Astrocyte of the hippocampus (primary cell): Measurements from ENCODE around the gene KCNIP3.

Source experiments
- DNase-seq: peaks from one replicate; pipeline ENCODE4 v3.0.0; 2011; ENCODE audit warnings: low read depth, low spot score

The KCNIP3 gene

DNA sequence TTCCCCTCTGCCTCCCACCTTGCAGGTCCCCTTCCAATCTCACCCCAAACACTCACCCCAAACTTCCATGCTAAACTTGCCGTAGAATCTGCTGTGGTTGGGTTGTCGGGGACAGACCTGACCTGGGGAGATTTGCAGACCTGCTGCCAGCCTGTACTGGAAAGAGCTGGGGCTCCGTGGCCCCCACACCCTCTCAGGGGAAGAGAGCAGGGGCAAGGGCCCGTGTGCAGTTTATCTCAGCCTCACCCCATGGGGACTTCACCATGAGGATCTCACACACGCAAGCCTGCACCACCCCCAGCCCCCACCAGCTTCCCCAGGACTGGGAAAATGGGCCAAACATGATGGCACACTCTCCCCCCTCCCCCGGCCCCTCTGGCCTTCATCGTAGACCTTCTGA, 30.7 kb downstream of the KCNIP3 start:
- no peak for DNase-seq

DNA sequence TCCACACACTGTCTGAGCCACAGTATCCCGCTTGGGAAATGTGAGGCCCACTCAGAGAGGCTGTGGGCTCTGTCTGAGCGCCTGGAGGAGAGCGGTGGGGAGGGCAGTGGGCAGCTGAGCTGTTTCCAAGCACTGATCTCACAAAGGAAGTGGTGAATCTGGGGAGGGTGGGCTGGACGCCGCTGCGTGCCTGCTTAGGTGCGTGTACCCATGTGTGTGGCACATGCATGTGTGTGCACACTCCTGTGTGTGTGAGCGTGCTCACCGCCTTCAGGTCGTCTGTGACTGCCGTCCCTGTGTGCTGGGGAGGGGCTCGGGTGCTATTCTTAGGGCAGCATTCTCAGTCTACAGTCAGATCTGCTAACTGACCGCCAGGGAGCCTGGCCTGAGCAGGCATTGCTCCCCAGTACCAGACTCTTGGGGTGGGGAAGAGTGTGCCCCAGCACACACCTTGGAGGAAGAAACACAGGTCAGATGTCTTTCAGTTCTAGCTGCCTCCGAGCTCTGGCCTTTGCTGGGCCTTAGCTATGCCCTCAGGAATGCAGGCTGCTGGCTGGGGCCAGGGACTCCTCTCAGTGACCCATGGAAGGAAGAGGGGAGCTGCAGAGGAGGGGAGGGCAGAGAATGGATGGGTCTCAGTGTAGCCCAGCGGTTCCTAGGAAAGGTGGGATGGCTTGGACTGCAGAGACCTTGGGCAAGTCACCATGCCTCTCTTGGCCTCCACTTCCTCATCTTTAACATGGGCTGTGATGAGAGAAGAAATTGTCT, 31.4 kb downstream of the KCNIP3 start:
- peak; percentile 64 for DNase-seq

DNA sequence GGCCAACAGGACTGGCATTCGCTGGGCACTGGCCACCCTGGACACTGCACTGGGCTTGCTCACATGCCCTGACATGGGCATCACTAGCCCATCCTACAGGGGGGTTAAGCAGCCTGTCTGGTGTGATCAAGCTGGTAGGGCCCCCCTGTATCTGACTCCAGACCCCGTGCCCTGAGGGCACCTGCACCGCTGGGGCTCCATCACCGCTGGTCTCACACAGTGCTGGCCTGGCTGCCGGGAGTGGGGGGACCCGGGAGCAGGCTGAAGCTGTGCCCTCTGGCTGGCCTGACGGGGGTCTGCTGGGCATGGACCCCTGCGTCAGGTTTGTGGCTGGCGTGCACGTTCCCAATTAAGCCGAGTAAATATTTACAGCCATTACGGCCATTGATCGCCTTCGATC, 32.3 kb downstream of the KCNIP3 start:
- no peak for DNase-seq

DNA sequence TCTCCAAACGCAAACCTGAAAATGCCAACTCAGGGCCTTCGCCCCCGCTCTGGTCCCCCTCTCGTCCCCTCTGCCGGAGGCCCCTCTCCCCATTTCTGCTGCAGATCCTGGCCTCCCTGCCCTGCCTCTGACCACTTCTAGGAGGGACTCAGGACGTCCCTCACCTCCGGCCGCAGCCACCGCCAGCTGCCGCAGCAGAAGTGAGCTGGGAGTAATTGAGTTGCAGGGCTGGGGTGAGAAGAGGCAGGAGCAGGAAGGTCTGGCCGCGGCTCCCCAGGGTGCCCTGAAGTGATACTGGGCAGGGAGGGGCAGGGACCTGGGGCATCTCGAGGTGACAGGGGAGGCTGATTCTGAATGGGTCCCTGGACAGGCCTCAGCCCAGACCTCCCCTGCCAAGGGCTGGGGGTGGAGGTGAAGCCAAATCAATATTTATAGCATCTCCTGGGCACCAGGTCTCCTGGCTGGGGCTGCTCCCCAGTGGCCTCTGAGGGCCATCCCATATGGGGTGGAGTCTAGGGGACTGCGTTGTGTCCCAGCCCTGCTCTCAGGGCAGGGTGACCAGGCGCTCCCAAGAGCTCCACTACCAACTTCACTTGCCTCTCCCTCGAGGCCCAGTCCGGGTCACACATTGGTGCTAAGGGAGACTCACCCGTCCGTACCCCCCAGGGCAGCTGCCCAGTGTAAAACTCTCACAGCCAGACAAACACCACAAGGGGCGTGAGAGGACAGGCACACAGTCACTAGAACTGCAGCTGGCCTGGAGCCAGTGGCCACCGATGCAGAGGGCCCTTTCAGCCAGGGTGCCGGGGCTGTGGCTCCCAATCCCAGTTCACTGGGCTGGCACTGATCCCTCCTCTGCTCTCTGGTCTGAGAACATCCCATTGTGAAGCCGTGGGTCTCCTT, 33.0 kb downstream of the KCNIP3 start:
- DNase-seq: peak; percentile 34

DNA sequence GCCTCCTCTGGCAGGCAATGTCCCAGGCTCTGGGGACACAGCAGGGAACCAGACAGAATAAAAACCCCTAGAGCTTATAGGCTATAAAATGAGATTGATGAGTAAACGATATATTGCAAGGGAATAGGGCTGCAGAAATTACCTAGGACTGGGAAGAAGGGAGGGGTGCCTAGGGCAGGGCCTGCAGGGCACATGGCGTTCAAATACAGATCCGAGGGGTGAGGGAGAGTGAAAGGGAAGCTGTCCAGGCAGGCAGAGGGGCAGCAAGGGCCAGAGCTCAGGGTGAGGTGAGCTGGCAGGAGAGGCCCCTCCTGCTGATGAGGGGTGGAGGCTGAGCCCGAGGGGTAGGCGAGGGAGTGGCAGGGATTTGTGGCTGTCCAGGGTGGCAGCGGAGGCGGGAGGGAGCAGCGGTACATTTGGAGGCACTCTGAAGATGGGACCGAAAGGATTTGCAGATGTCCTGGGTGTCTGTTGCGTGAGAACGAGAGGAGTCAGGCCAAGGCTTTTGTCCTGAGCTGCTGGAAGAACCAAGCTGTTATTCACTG, 33.7 kb downstream of the KCNIP3 start:
- no peak for DNase-seq

DNA sequence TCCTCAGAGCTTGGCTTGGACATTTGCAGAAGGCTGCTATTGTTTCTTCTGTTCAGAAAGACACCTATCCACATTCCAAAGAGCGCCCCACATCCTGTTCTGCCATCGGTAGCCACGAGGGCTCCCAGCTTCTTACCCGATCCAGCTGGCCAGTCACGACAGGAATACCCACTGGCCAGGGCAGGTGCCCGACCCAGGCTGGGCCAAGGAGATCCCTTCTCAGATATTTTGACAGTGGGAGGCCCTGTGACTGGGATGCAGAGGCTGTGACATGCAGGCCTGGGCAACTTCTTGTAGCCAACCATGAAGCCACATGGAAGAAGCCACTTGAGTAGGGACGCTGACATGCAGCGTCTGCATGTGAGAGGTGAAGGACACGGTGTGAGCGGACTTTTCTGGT, 34.5 kb downstream of the KCNIP3 start:
- no peak for DNase-seq

DNA sequence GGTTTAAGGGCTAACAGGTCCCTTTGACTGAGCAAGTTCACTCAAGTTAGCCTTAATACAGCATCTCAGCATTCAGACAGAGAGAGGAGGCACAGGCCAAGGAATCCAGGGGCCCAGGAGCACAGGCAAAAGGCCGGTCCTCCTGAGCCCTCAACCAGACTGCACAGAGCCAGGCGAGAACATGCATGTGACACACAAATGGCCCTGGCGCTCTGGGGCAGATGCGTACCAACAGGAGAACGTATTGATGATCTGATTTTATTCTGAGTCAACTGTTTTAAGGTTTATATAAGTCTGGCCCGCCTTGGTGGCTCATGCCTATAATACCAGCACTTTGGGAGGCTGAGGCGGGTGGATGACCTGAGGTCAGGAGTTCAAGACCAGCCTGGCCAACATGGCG, 34.9 kb downstream of the KCNIP3 start:
- DNase-seq: no peak

DNA sequence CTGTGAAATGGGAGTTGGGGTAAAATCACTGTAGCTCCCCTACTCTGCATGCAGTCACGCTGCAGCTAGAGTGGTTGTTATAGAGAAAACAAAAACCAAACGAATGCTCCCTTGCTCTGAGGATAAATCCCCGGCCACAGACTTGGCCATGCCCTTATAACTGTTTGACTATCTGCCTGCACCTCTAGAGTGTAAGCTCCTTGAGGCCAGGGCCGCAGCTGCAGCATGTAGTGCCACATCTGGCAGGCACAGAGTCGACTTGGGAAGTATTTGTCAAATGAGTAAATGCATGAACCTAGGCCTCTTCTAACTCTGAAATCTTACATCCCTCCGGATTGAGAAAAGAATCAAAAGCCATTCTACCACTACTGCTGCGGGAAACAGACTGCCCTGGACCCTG, 35.9 kb downstream of the KCNIP3 start:
- DNase-seq: no peak

DNA sequence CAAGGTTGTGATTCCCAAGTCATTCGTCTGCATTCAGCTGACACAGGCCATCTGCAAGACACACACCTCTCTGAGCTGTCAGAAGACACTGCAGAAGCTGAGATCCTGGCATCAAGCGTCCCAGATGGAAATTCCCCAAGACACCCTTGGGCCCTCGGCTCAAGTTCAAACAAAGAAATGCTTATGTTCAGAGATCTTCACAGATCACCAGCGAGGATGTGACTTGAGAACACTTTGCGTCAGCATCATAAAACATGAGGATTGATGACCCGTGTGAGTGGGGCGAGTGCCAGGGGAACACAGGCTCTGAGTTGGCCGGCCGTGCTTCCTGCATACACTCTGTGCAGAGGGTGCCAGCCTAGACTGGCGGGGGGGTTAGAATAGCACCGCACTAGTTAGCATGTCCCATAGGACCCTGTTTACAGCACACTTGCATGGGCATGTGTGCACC, 36.8 kb downstream of the KCNIP3 start:
- DNase-seq: peak; percentile 49

DNA sequence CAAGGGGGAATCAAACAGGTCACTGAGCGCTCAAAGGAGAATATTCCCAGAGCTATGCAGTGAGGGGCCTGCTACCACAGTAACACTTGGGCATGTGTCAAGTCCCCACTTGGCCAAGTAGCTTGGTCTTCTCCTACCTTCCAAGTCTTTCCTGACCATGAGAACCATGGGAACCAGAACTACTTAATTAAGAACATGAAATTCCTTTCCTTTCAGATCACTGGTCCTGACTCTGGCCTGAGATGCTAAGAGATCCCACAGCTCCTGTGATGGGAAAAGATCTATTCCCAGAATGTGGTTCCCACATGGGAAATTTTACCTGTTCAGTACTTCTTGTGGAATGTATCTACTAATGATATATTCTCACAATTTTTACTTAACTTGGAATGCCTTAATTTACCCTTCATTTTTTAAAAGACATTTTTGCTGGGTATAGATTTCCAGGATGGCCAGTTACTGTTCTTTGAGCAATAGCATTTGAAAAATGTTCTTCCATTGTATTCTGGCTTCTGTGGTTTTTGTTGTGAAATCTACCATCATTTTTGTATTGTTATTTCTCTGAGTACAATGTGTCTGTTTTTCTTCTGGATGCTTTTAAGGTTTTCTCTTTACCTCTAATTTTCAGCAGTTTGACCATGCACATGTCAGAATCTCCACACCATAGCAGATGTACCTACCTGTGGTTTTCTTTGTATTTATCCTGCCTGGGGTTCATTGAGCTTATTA, 37.9 kb downstream of the KCNIP3 start:
- no peak for DNase-seq

DNA sequence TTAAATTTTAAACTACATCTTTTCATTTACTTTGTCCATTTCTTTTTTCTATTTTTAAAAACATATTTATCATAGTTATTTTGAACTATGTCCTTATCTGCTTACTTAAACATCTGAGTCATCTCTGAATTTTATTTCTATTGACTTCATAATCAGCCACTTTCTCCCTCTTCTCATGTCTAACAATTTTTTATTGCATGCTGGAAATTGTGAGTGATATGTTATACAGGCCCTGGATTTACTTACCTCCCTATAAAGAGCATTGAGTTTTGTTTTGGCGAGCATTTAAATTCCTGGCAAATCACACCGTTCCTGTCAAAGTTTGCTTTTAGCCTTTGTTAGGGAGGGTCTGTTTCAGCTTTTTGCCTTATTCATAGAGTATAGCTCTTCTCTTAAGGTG, 39.3 kb downstream of the KCNIP3 start:
- no peak for DNase-seq

DNA sequence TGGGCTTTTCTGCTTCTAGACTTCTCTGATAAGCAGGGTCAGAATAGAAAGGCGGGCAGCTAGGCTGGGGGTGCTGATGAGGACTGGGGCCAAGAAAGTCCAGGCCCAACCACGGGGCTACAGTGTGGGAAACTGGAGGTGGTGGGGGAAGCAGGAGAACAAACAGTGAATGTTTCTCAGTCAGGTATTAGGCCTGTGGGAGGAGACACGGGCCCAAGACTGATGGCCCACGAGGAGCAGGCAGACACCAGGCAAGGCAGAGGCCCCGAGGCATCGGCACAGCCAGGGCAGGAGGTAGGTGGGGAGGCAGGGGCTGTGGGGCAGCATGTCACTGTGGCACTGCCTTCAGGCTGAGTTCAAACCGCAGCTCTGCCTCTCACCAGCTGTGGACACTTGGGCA, 40.7 kb downstream of the KCNIP3 start:
- DNase-seq: no peak

DNA sequence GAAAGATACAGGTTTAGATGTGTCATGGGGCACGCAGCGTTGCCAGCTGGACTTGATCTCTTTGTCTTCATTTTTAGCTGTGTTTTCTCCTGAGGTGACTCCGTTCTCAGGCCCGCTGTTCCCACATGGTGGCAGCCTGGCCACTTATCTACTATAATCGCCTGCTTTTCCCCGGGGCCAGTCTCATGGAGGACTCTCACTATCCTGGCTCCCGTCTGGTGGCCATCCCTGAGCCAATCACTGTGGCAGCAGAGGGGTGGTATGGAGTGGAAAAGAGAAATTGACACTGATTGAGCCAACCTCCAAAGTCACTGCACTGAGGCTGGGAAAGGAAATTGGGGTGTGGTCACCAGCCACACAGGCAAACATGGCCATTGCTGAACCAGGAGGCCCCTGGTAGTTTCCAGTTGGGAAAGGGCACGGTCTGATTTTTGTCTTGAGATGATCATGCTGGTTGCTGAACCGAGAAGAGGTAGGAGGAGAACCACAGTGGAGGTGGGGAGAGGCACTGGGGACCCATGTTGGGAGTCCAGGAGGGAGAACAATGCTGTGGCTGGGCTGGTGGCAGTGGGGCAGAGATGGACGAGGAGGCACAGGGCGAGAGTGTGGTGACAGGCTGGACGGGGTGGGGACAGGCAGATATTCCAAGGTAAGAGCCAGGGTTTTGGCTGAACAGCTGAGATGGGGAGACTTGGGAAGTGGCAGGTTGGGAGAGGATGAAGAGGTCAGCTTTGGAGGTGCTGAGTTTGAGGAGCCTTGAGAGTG, 45.6 kb downstream of the KCNIP3 start:
- DNase-seq: no peak

DNA sequence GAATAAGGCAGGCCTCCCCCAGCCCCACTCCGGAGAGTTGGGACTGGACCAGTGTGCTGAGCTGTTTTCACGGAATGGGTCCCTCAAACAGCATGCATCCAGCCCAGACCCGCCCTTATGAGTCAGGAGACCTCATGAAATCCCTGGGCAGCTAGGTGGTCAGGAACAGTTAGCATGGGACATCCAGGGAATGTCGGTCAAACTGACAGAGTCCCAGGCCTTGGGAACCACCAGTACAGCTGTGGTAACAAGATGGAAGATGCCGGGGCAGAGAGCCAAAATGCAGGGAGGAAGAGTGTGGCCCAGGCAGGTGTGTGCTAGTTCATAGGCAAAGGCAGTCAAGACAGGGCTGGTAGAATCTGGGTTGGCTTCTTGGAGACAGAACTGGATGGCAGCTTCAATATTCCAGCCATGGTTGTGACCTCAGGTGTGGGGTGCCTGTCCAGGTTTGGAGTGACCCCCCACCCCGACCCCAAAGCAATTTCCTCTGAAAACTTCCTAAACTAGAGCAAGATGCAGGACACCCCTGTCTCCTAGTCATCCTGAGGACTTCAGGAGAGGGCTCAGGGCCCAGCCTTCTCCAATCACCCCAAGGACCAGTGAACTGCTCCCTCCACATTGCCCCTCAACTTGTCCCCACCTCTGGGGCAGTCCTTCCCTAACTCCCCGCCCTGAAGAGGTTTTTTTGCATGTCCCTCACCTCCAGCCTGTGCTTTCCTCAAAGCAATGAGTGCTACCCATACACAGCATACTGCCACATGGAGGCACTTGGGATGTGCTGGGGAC, 46.5 kb downstream of the KCNIP3 start:
- no peak for DNase-seq

DNA sequence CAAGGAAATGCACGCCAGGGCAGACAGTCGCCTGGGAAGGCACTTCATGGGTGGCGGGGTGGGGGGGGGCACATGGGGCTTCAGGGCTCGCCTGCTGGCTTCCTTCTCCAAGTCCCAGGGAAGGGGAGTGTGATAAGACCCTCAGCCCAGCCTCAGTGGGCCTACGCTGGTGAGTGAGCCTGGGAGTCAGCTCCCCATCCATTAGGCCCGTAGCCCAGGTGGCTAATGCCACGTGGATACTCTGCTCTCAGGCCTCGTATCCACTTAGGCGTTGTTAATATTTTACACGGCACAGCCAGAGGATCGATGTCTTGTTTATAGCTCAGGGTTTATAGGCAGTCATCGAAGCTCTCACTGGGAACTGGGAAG, 47.1 kb downstream of the KCNIP3 start:
- DNase-seq: no peak

DNA sequence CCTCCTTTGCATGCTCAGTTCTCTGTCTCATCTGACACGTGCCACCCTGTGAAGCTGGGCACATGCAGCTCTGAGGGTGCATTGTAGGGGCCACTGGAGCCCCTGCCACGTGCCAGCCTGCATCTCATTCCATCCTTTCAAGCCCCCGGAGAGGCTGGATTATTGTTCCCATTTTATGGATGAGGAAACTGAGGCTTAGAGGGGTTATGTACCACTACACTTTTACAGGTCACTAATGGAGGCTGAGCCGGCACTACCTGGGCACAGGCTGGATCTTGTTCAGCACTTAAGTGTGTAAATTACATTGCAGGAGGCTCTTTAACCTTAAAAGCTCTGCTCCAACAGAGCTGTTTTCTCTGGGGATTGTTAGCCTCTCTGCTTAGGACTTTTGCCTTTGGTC, 47.5 kb downstream of the KCNIP3 start:
- DNase-seq: no peak

DNA sequence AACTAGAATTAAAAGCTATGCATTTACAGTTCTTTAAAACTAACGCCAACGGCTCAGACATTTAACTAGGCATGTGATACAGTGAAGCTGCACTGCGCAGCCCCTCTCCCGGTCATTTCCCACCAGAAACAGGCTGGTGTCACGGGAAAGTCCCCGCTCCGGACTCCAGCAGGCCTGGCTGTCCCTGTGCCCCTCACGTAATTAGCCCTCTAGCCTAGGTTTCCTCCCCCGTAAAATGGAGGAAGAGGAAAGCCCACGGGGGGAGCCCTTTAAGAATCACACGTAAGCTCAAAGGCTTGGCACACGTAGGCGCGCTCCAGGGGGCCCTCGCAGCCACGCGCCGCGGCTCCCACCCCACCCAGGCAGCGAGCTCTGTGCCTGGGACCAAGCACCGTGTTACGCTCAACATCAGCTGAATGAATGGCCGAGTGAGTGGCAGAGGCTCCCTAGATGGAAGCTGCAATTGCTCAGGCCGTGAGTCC, 48.0 kb downstream of the KCNIP3 start:
- no peak for DNase-seq

DNA sequence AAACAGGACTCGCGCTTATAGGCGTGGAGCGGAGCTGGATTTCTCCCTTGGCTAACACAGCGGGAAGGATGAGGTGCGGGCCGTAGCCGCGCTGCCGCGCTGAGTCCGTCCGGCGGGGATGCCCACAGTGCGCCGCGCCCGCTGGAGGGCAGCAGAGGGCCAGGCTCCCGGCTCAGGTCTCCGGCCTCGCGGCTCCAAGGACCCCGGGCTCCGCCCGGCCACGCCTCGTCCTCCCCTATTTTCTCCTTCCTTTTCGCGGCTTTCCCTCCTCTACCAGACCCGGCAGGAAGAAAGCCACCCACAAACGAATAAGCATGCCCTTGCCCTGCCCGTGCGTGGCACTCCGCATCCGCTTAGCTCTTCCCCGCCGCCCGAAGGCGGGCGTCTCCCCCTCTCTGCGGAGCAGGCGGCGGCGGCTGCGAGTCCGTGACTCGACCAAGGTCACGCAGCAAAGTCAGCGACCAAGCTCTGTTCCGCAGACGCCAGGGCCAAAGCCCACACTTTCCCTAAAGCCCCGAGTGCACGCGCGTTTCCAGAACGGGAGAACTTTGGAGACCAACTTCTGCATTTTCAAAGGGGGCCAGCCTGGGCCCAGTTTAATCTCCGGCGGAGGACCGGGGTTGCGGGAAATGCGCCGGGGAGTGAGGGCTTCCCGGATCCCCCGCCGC, 48.5 kb downstream of the KCNIP3 start:
- peak; percentile 96 for DNase-seq

DNA sequence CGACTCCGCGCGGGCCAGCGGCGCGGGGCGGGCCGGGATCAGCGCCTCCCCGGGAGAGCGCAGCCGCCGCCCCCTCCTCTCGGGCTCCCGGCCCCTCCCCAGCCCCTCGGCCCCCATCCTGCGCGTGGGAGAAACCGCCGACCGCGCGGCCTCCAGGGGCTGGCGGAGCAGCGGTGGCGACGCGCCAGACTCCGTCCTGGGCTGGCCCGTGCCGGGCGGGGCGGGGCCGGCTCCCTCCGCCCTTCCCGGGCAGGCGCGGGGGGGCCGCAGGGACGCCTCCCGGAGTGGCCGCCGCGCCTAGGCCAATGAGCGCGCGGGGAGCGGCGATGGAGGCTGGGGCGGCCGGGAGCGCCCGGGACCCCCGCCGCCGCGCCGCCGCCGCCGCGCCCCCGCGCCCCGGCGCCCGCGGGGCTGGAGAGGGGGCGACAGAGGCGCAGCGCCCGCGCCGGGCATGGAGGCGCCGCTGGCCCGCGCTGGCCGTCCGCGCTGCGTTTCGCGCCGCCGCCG, 49.1 kb downstream of the KCNIP3 start:
- peak; percentile 84 for DNase-seq
